H1 (cell line): ENCODE results near the gene MANSC4. TPM values are rescaled to one million over a fixed set of nuclear protein-coding genes. Genes with fewer than 3 reads are reported as not detected.

Experiments used
- CBX5 ChIP-seq: fragments of 300-800, 300-1000 bp; sonication (generic); IDR thresholded peaks from 2 replicates; pipeline ENCODE4 v1.7.1; 2016; ENCODE audit warnings: antibody characterized with exemption, low read length, low read depth
- CHD1 ChIP-seq: IDR thresholded peaks from 2 replicates; pipeline ENCODE4 v1.6.1; 2012; ENCODE audit warnings: low read depth, low read length, improper control_type of control experiment
- CHD2 ChIP-seq: IDR thresholded peaks from 2 replicates; pipeline ENCODE4 v1.6.1; 2012; ENCODE audit warnings: low read length, improper control_type of control experiment
- EZH2 ChIP-seq: fragments of 200-600 bp; sonication (generic); IDR thresholded peaks from 2 replicates; pipeline ENCODE4 v1.7.1; 2012; ENCODE audit warnings: low read depth, mild to moderate bottlenecking, moderate library complexity, low read length, inconsistent platforms; ENCODE audit not compliant: severe bottlenecking
- NANOG ChIP-seq: IDR thresholded peaks from 2 replicates; pipeline ENCODE4 v1.6.1; 2011; ENCODE audit warnings: low read length, low read depth, mild to moderate bottlenecking, inconsistent platforms; ENCODE audit not compliant: insufficient read depth, poor library complexity, severe bottlenecking
- polyA plus RNA-seq, 7 experiments: library from polyadenylated mRNA; depleted of rRNA in 3 of 7; stranded (reverse) in 5 of 7; unstranded in 2 of 7; fragments of >200 nt in 5 of 7; fragments of 200-250 nt in 2 of 7; gene quantifications; 1 replicate in 5 of 7; 2 replicates in 1 of 7; 4 replicates in 1 of 7; pipeline versions ENCODE4 v1.2.1 to v1.2.3, GENCODE V29; 2011 to 2013; ENCODE audit warnings: missing spikeins in 2 of 7, mixed read lengths in 2 of 7
- total RNA-seq: library from RNA; stranded (reverse); fragmentation: NEBNext Ultra II Directional; extraction: Animal tissue kit (Norgen Biotek cat#: 25700); gene quantifications from 2 replicates; pipeline ENCODE4 v1.2.1, GENCODE V29; 2021

MANSC4 gene
- total and polyA plus RNA-seq, 2 of the 8 experiments (the other 6 are each of a cell fraction or from before 2014, with no cell fraction given), result not detected

DNA sequence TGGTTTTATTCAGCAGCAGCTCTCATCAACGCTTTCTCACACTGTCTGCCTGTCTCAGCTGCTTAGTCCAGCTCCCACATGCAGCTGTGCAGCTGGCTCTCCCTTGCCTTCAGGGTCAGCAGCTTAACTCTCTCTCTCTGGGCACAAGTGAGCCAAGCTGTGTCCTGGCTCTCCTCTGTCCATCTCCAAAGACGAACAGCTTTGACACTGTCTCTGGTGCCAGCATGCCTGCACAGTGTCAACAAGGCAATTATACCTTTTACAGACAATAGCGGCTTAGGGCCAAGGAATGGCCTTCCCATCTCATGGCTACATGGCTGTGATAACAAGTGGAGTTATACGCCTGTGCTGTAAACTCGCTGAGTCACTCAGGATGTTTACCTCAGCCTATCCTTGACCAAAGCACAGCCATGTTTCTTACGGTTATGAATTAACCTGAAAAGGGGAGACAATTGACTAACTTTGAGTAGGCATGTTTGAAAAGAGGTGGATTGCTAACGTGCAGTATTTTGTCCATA, 38.4 kb upstream of the MANSC4 start (continued):
- no peak for TF ChIP-seq EZH2
- no peak for TF ChIP-seq CHD1
- TF ChIP-seq CHD2, result no peak
- TF ChIP-seq CBX5, result no peak
- no peak for TF ChIP-seq NANOG
